ENCODE data around the gene GMEB2. TPM values are rescaled to one million over a fixed set of nuclear protein-coding genes. Genes with fewer than 3 reads are reported as not detected.
A peak's percentile ranks its signal among the peaks of the same experiment; 100 is the strongest.

Gene GMEB2
- total RNA-seq, 1 experiment from 2014 or later = 21.5 TPM

DNA sequence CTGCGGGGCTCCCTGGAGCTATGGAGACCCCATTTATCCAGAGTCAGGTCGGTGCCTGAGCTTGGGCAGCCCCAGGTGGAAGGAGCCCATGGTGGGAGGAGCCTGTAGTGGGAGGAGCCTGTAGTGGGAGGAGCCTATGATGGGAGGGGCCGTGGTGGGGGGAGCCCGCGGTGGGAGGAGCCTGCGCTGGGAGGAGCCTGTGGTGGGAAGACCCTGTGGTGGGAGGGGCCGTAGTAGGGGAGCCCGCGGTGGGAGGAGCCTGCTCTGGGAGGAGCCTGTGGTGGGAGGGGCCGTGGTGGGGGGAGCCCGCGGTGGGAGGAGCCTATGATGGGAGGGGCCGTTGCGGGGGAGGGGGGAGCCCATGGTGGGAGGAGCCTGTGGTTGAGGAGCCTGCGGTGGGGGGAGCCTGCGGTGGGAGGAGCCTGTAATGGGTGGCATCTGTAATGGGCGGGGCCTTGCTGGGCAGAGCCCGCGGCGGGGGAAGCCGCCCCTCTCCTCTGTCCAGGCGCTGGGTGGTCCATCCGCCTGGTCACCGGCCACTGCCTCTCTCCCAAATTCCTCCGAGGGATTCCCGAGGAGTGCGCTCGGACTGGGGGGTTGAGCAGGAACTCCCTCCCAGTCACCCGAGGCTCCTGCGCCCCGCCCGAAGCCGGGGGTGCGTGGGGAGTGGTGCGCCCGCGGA is 73.5 kb downstream of the GMEB2 start:
- H3K27me3 ChIP-seq (replicated peaks; ENCODE audit: control insufficient read depth, insufficient read depth, low read length) = no peaks in the 10 kb centered on the region
- no peaks in the 10 kb centered on the region for H3K4me1 ChIP-seq
- no peaks in the 10 kb centered on the region for H3K36me3 ChIP-seq (ENCODE audit: control insufficient read depth, insufficient read depth, low read length)
- Mint-ChIP-seq H3K9me3 (ENCODE audit: unreplicated experiment) (no peaks in the 10 kb centered on the region), H3K4me1 (ENCODE audit: low read depth, unreplicated experiment) (no peaks in the 10 kb centered on the region), H3K27me3 (ENCODE audit: insufficient read depth, unreplicated experiment) (no peaks in the 10 kb centered on the region), H3K4me3 (ENCODE audit: unreplicated experiment) (peak overlapping the region; percentile 47), H3K27ac (ENCODE audit: unreplicated experiment) (no peak overlapping the region), H3K36me3 (ENCODE audit: insufficient read depth, unreplicated experiment) (peaks cover 15% of the 10 kb centered on the region)
- POLR2A ChIA-PET = no interaction called here
- BruUV-seq (replicated peaks) = no TSS peak
- H3K9me3 ChIP-seq = peaks cover 4% of the 10 kb centered on the region
- CTCF ChIA-PET = interaction anchor here (0.6 kb wide), 1 partner anchor 128 kb away, joined by 3 read pairs; no protein-coding TSS in a partner anchor
- TF ChIP-seq, protein P1, sequence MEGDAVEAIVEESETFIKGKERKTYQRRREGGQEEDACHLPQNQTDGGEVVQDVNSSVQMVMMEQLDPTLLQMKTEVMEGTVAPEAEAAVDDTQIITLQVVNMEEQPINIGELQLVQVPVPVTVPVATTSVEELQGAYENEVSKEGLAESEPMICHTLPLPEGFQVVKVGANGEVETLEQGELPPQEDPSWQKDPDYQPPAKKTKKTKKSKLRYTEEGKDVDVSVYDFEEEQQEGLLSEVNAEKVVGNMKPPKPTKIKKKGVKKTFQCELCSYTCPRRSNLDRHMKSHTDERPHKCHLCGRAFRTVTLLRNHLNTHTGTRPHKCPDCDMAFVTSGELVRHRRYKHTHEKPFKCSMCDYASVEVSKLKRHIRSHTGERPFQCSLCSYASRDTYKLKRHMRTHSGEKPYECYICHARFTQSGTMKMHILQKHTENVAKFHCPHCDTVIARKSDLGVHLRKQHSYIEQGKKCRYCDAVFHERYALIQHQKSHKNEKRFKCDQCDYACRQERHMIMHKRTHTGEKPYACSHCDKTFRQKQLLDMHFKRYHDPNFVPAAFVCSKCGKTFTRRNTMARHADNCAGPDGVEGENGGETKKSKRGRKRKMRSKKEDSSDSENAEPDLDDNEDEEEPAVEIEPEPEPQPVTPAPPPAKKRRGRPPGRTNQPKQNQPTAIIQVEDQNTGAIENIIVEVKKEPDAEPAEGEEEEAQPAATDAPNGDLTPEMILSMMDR (IDR thresholded peaks at IDR 0.05; ENCODE audit: insufficient read depth in 1 of 2, low read depth in 1 of 2, low read length in 1 of 2, severe bottlenecking in 1 of 2, unreplicated experiment in 1 of 2) = no peak
- intact Hi-C loops (cut with micrococcal nuclease; ENCODE audit: unreplicated experiment) = no loop called here
- peak overlapping the region; percentile 39 for H3K4me3 ChIP-seq (ENCODE audit: low read depth, low read length)
- peak; percentile 89 to 91 for DNase-seq

DNA sequence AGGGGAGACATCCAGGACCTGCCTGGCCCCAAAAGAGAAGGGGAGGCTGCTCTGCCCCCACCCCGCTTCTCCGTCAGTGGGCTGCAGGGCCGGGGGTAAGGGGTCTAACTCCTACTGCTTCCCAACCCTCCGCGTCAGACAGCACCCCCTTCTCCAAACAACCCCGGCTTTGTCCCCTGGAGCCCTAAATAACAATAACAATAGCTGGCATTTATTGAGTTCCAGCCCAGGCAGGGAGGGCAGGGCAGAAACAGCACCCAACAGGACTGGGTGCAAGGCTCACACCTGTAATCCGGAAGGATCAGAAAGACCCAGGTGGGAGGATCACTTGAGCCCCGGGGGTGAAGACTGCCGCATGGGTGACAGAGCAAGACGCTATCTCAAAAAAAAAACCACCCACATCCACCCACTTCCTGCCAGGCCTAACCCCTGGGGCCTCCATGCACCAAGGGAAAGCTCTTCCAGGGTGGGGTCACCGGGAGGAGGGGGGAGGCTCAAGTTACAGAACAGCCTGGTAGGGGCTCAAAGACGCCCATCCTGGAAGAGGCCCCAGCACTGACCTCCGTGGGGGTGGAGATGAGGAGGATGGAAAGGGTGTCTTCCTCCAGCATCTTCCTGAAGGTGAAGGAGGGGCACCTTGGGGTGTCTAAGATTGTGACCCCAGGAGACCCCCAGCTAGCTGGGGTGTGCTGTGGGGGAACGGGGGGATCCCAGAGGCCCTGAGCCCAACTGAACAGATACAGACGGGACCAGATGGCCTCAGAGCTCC is 74.2 kb downstream of the GMEB2 start:
- BruUV-seq (replicated peaks) = no TSS peak
- no peaks in the 10 kb centered on the region for H3K9me3 Mint-ChIP-seq (ENCODE audit: unreplicated experiment)

DNA sequence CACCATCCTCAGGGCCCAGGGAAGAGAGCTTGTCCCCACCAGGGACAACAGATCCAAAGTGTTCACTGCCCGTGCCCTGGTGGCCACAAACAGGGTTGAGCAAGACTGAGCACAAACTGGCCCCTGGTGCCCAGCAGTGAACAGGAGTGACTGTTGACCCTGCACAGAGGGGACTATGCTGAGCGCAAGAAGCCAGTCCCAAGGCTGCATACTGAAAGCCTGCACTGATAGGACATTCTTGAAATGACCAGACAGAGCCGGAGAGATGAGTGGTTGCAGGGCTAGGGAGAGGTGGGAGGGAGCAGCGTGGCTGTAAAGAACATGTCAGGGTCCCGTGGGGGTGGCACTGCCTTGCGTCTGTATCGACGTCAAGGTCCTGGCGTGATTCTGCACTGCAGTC is 75.8 kb downstream of the GMEB2 start:
- no peak overlapping the region for H3K4me3 Mint-ChIP-seq (ENCODE audit: unreplicated experiment)
- H3K36me3 ChIP-seq (ENCODE audit: control insufficient read depth, insufficient read depth, low read length) = no peaks in the 10 kb centered on the region
- peaks cover 4% of the 10 kb centered on the region for H3K9me3 ChIP-seq
- no peaks in the 10 kb centered on the region for H3K27me3 Mint-ChIP-seq (ENCODE audit: insufficient read depth, unreplicated experiment)
- ChIA-PET POLR2A (interaction anchor here (0.5 to 0.8 kb wide), 2 partner anchors 11 to 42 kb away, joined by 3 to 6 read pairs; no protein-coding TSS in a partner anchor), CTCF (interaction anchor here (0.6 to 0.8 kb wide), 2 partner anchors 140 to 487 kb away, joined by 3 to 4 read pairs; no protein-coding TSS in a partner anchor)
- no TSS peak for BruUV-seq (replicated peaks)
- H3K4me1 ChIP-seq = peaks cover 2% of the 10 kb centered on the region
- DNase-seq = no peak
- H3K9me3 Mint-ChIP-seq (ENCODE audit: unreplicated experiment) = no peaks in the 10 kb centered on the region
- H3K4me3 ChIP-seq (ENCODE audit: low read depth, low read length) = no peak overlapping the region
- H3K27me3 ChIP-seq (replicated peaks; ENCODE audit: control insufficient read depth, insufficient read depth, low read length) = no peaks in the 10 kb centered on the region
- H3K27ac Mint-ChIP-seq (ENCODE audit: unreplicated experiment) = no peak overlapping the region
- intact Hi-C loops (cut with micrococcal nuclease; ENCODE audit: unreplicated experiment) = no loop called here
- TF ChIP-seq, protein P1 (IDR thresholded peaks at IDR 0.05; ENCODE audit: insufficient read depth in 1 of 2, low read depth in 1 of 2, low read length in 1 of 2, severe bottlenecking in 1 of 2, unreplicated experiment in 1 of 2) = no peak
- H3K36me3 Mint-ChIP-seq (ENCODE audit: insufficient read depth, unreplicated experiment) = peaks cover 5% of the 10 kb centered on the region
- no peaks in the 10 kb centered on the region for H3K4me1 Mint-ChIP-seq (ENCODE audit: low read depth, unreplicated experiment)

More for the DNA sequence above, 74.2 kb downstream of the GMEB2 start:
- Mint-ChIP-seq H3K36me3 (ENCODE audit: insufficient read depth, unreplicated experiment) (peaks cover 15% of the 10 kb centered on the region), H3K27ac (ENCODE audit: unreplicated experiment) (no peak overlapping the region), H3K4me3 (ENCODE audit: unreplicated experiment) (peak overlapping the region; percentile 47), H3K4me1 (ENCODE audit: low read depth, unreplicated experiment) (no peaks in the 10 kb centered on the region), H3K27me3 (ENCODE audit: insufficient read depth, unreplicated experiment) (no peaks in the 10 kb centered on the region)
- H3K27me3 ChIP-seq (replicated peaks; ENCODE audit: control insufficient read depth, insufficient read depth, low read length) = no peaks in the 10 kb centered on the region
- ChIA-PET CTCF (interaction anchor here (0.6 kb wide), 1 partner anchor 129 kb away, joined by 3 read pairs; no protein-coding TSS in a partner anchor), POLR2A (no interaction called here)
- intact Hi-C loops (cut with micrococcal nuclease; ENCODE audit: unreplicated experiment) = no loop called here
- peaks cover 4% of the 10 kb centered on the region for H3K9me3 ChIP-seq
- TF ChIP-seq, protein P1 (IDR thresholded peaks at IDR 0.05; ENCODE audit: insufficient read depth in 1 of 2, low read depth in 1 of 2, low read length in 1 of 2, severe bottlenecking in 1 of 2, unreplicated experiment in 1 of 2) = no peak
- H3K36me3 ChIP-seq (ENCODE audit: control insufficient read depth, insufficient read depth, low read length) = no peaks in the 10 kb centered on the region
- no peaks in the 10 kb centered on the region for H3K4me1 ChIP-seq
- H3K4me3 ChIP-seq (ENCODE audit: low read depth, low read length) = no peak overlapping the region
- no peak for DNase-seq

Measured in Caco-2 (cell line).